K562 (cell line): ENCODE measurements around the gene CDC42SE2. TPM values are rescaled to one million over a fixed set of nuclear protein-coding genes. Genes with fewer than 3 reads are reported as not detected.
"Not testable (repeated sequence)": the region's sequence is repeated elsewhere in the genome, so short reads cannot be mapped to it uniquely, and the experiment has no call there.

Source experiments
- ATAC-seq: fragments of 200-7000 bp; cut with Tn5 transposase; 3 replicates; pipeline ENCODE4 v1.9.1; 2020; ENCODE audit warnings: moderate library complexity
- BruUV-seq: library from RNA; stranded (reverse); fragments of 400-500 nt; replicated peaks from 2 replicates; lab custom pipeline; 2021; lab: Mats Ljungman, UMichigan
- CTCF ChIA-PET: fragments of 300-600 bp; formaldehyde crosslinking; extraction: SDS; loops from one replicate; lab custom pipeline; 2021; ENCODE audit warnings: low intra/inter-chr PET ratio; lab: Yijun Ruan, JAX
- POLR2A ChIA-PET: fragments of 300-600, 350-650 bp; sonication (Branson Sonifier 250); formaldehyde crosslinking; extraction: SDS; loops from one replicate; lab custom pipeline; 2021; ENCODE audit warnings: antibody characterized with exemption, inconsistent platforms; lab: Yijun Ruan, JAX
- DNase-seq, 4 experiments: peaks; one replicate each; pipeline versions ENCODE4 v3.0.0 to v3.0.0-alpha.2; 2011 to 2018; ENCODE audit warnings: low spot score in 3 of 4, mixed read lengths in 3 of 4; ENCODE audit errors: extremely low read depth in 1 of 4
- FAIRE-seq: peaks from 2 replicates; lab custom pipeline; 2011; peaks lifted over from hg19 to GRCh38; lab: Jason Lieb, UNC
- H2AFZ ChIP-seq: 2 replicates; pipeline ENCODE4 v1.6.0; 2011; ENCODE audit warnings: low read depth, low read length, control low read depth, inconsistent platforms
- H3K27ac ChIP-seq: fragments of 200-600 bp; 3 replicates; pipeline ENCODE4 v1.8.0; 2011; ENCODE audit warnings: low read depth, mild to moderate bottlenecking, control low read depth, inconsistent platforms, low read length, moderate library complexity, mixed read lengths; ENCODE audit errors: extremely low read depth
- H3K27me3 ChIP-seq, 2 experiments: fragments of 300-600 bp in 1 of 2; 2 replicates in 1 of 2; 3 replicates in 1 of 2; pipeline versions ENCODE4 v1.6.0 to v1.8.0; 2011; ENCODE audit warnings: inconsistent platforms in 2 of 2, low read length in 2 of 2, mild to moderate bottlenecking in 1 of 2, mixed read lengths in 1 of 2, moderate library complexity in 1 of 2; ENCODE audit not compliant: control insufficient read depth in 2 of 2, insufficient read depth in 2 of 2
- H3K36me3 ChIP-seq: fragments of 300-600 bp; 3 replicates; pipeline ENCODE4 v1.8.0; 2011; ENCODE audit warnings: mild to moderate bottlenecking, low read length, inconsistent platforms; ENCODE audit not compliant: control insufficient read depth, insufficient read depth
- H3K4me1 ChIP-seq, 2 experiments: fragments of 200-600 bp in 1 of 2; replicated peaks in 1 of 2; 2 replicates in 1 of 2; 3 replicates in 1 of 2; pipeline versions ENCODE4 v1.5.1 to v1.8.0; 2011; ENCODE audit warnings: inconsistent platforms in 2 of 2, low read length in 2 of 2, mild to moderate bottlenecking in 1 of 2, mixed read lengths in 1 of 2, moderate library complexity in 1 of 2; ENCODE audit not compliant: control insufficient read depth in 2 of 2, insufficient read depth in 2 of 2
- H3K4me2 ChIP-seq: 2 replicates; pipeline ENCODE4 v1.6.1; 2011; ENCODE audit warnings: low read length, control low read depth, inconsistent platforms, mixed read lengths; ENCODE audit not compliant: insufficient read depth
- H3K4me3 ChIP-seq: fragments of 200-600 bp; sonication (generic), shearing (Covaris generic); 2 replicates; pipeline ENCODE4 v1.5.1; 2016; ENCODE audit warnings: control low read depth, inconsistent platforms
- H3K79me2 ChIP-seq: fragments of 200-600 bp; 3 replicates; pipeline ENCODE4 v1.8.0; 2011; ENCODE audit warnings: low read length, inconsistent platforms; ENCODE audit not compliant: control insufficient read depth, insufficient read depth
- H3K9ac ChIP-seq, 2 experiments: 2 replicates each; pipeline versions ENCODE4 v1.6.0 to v1.6.1; 2011; ENCODE audit warnings: low read depth in 2 of 2, low read length in 2 of 2, control low read depth in 1 of 2, inconsistent platforms in 1 of 2, mild to moderate bottlenecking in 1 of 2, mixed read lengths in 1 of 2; ENCODE audit not compliant: insufficient read depth in 1 of 2
- H3K9me1 ChIP-seq: one replicate; pipeline ENCODE4 v1.6.0; 2011; ENCODE audit warnings: inconsistent platforms, mild to moderate bottlenecking, low read length, moderate library complexity; ENCODE audit not compliant: control insufficient read depth, insufficient read depth
- H3K9me3 ChIP-seq: replicated peaks from 2 replicates; pipeline ENCODE4 v1.5.1; 2011; ENCODE audit warnings: low read depth, low read length, inconsistent platforms; ENCODE audit not compliant: control insufficient read depth, insufficient read depth
- H4K20me1 ChIP-seq: replicated peaks from 2 replicates; pipeline ENCODE4 v1.6.1; 2011; ENCODE audit warnings: low read length, inconsistent platforms, mixed read lengths; ENCODE audit not compliant: control insufficient read depth, insufficient read depth
- TARDBP ChIP-seq: fragments of 450-650 bp; IDR thresholded peaks from 2 replicates; pipeline ENCODE4 v1.6.1; 2016
- whole genome bisulfite sequencing: fragments of 100-300 bp; shearing (Covaris generic); methylation state at CpG from one replicate; pipeline ENCODE4 v1.1.6; 2016; ENCODE audit warnings: low coverage, mixed read lengths; ENCODE audit not compliant: insufficient coverage; ENCODE audit errors: missing lambda C conversion rate; 5-methylcytosine and 5-hydroxymethylcytosine counted together
- in situ Hi-C: fragments of 300-500 bp; cut with MboI; formaldehyde crosslinking; loops from 4 replicates; pipeline ENCODE4 v1.15.0; 2018; ENCODE audit warnings: inconsistent platforms, mixed read lengths
- intact Hi-C: fragments of 100-400 bp; cut with micrococcal nuclease; formaldehyde crosslinking; loops from 2 replicates; pipeline ENCODE4 v1.14.2; 2022
- polyA plus RNA-seq, 8 experiments: library from polyadenylated mRNA; depleted of rRNA in 4 of 8; stranded (reverse) in 5 of 8; unstranded in 3 of 8; fragments of >200 nt; fragmentation: Nextera tagmentation in 2 of 8; fragmentation: Illumina TruSeq in 1 of 8; extraction: Ambion mirVana in 2 of 8; extraction: Trizol in 1 of 8; gene quantifications; 2 replicates each; pipeline versions ENCODE4 v1.2.1 to v1.2.3, GENCODE V29; 2011 to 2014; ENCODE audit warnings: inconsistent platforms in 1 of 8, missing spikeins in 1 of 8
- total RNA-seq, 7 experiments: library from RNA; depleted of rRNA in 6 of 7; stranded (reverse); fragments of >200 nt in 6 of 7; fragmentation: Illumina TruSeq in 2 of 7; extraction: Trizol in 2 of 7; gene quantifications; 2 replicates each; pipeline versions ENCODE4 v1.2.1 to v1.2.3, GENCODE V29; 2011 to 2021; ENCODE audit warnings: low replicate concordance in 1 of 7
- TF ChIP-seq, protein P1 (sequence below): sonication (generic); formaldehyde crosslinking; IDR thresholded peaks from 2 replicates; pipeline ENCODE4 v1.8.0; 2022; ENCODE audit warnings: mild to moderate bottlenecking, missing genetic modification reagents, borderline replicate concordance

The CDC42SE2 gene
- total and polyA plus RNA-seq, 9 of the 15 experiments (the other 6 are each of a cell fraction or from before 2014, with no cell fraction given): 24.8 to 44.3 (median 32.7) TPM

DNA sequence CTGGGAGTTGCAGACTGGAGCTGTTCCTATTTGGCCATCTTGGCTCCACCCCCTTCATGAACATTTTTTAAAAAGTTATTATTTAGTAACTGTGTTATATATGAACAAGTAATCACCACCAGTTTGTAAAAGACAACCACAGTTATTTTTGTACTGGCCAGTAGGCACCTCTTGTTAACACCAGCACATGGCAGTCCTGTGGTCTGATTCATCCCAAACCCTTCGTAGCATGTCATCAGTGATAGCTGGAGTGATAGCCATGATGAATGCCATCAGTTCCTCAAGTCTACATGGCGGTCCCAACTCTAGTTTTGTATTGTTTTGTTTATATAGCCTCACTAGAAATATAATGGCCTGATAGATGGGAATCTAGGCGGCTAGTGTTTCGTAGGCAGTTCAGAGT, 74.2 kb downstream of the CDC42SE2 start (continued):
- TF ChIP-seq, protein P1, sequence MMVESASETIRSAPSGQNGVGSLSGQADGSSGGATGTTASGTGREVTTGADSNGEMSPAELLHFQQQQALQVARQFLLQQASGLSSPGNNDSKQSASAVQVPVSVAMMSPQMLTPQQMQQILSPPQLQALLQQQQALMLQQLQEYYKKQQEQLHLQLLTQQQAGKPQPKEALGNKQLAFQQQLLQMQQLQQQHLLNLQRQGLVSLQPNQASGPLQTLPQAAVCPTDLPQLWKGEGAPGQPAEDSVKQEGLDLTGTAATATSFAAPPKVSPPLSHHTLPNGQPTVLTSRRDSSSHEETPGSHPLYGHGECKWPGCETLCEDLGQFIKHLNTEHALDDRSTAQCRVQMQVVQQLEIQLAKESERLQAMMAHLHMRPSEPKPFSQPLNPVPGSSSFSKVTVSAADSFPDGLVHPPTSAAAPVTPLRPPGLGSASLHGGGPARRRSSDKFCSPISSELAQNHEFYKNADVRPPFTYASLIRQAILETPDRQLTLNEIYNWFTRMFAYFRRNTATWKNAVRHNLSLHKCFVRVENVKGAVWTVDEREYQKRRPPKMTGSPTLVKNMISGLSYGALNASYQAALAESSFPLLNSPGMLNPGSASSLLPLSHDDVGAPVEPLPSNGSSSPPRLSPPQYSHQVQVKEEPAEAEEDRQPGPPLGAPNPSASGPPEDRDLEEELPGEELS (CRISPR knock-in tag): no peak
- TF ChIP-seq TARDBP: no peak

DNA sequence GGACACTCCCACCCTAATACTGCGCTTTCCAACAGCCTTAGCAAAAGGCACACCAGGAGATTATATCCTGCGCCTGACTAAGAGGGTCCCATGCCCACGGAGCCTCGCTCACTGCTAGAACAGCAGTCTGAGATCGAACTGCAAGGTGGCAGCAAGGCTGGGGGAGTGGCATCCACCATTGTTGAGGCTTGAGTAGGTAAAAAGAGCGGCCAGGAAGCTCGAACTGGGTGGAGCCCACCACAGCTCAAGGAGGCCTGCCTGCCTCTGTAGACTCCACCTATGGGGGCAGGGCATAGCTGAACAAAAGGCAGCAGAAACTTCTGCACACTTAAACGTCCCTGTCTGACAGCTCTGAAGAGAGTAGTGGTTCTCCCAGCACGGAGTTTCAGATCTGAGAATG, 80.4 kb downstream of the CDC42SE2 start:
- H2AFZ ChIP-seq, H3K4me3 ChIP-seq, H3K9ac ChIP-seq, BruUV-seq, H3K27ac ChIP-seq, H3K4me2 ChIP-seq, H3K4me1 ChIP-seq, H3K9me3 ChIP-seq, ATAC-seq, in situ Hi-C loops, H3K79me2 ChIP-seq, CTCF ChIA-PET, FAIRE-seq, H4K20me1 ChIP-seq, intact Hi-C loops, H3K9me1 ChIP-seq, H3K27me3 ChIP-seq, H3K36me3 ChIP-seq, DNase-seq: not testable (repeated sequence)
- 94% methylated on average over 9 of the region's 9 CpGs for WGBS
- POLR2A ChIA-PET: interaction anchor here (0.6 to 0.7 kb wide), 2 partner anchors 370 to 435 kb away, joined by 3 read pairs; no protein-coding TSS in a partner anchor
